Measurements from ENCODE around the gene ERCC8. TPM values are rescaled to one million over a fixed set of nuclear protein-coding genes. Genes with fewer than 3 reads are reported as not detected.

ERCC8 gene
- total and polyA plus RNA-seq, 9 of the 15 experiments (the other 6 are each of a cell fraction or from before 2014, with no cell fraction given): 10.1 to 41.8 (median 24.4) TPM

- no peak for TF ChIP-seq RAD21 (CRISPR knock-in tag; conservative IDR thresholded peaks at IDR 0.05 in 1 of 2, IDR thresholded peaks at IDR 0.05 in 1 of 2)
- TF ChIP-seq L3MBTL2 (IDR thresholded peaks at IDR 0.05): peak; percentile 92
- TF ChIP-seq ZSCAN32 (CRISPR knock-in tag; IDR thresholded peaks at IDR 0.05): no peak
- TF ChIP-seq SNIP1 (IDR thresholded peaks at IDR 0.05; ENCODE audit: low read depth): no peak
- no peak for TF ChIP-seq MCM3 (IDR thresholded peaks at IDR 0.05)
- TF ChIP-seq ETV5 (CRISPR knock-in tag; IDR thresholded peaks at IDR 0.05; ENCODE audit: low read depth): no peak
- TF ChIP-seq MXI1 (IDR thresholded peaks at IDR 0.05; ENCODE audit: low read depth, low read length): no peak
- TF ChIP-seq TRIM25 (IDR thresholded peaks at IDR 0.05; ENCODE audit: borderline replicate concordance): no peak
- no peak for TF ChIP-seq ZKSCAN8 (CRISPR knock-in tag; IDR thresholded peaks at IDR 0.05)
- no peak for TF ChIP-seq ZNF217 (CRISPR knock-in tag; IDR thresholded peaks at IDR 0.05)
- no peak for TF ChIP-seq ELF1 (tag; IDR thresholded peaks at IDR 0.05)
- peak; percentile 54; the same call in 1 of the 2 replicates for TF ChIP-seq POLR2AphosphoS5 (IDR thresholded peaks at IDR 0.05; ENCODE audit: control insufficient read depth, insufficient read depth, low read depth, low read length)
- TF ChIP-seq PHF21A (IDR thresholded peaks at IDR 0.05; ENCODE audit: borderline replicate concordance, low read depth): no peak
- no peak for TF ChIP-seq GTF2E2 (tag; IDR thresholded peaks at IDR 0.05)
- TF ChIP-seq FOS (IDR thresholded peaks at IDR 0.05; ENCODE audit: extremely low read depth, insufficient read length): peak; percentile 76
- no peak for TF ChIP-seq ELK1 (CRISPR knock-in tag; IDR thresholded peaks at IDR 0.05)
- TF ChIP-seq BRD9 (IDR thresholded peaks at IDR 0.05; ENCODE audit: low read depth, partially characterized antibody): no peak
- no peak for TF ChIP-seq PURB (CRISPR knock-in tag; IDR thresholded peaks at IDR 0.05; ENCODE audit: low read depth)
- TF ChIP-seq NR2C2 (CRISPR knock-in tag; IDR thresholded peaks at IDR 0.05): no peak
- TF ChIP-seq NR2C2 (tag; IDR thresholded peaks at IDR 0.05): no peak
- TF ChIP-seq ZNF280B (CRISPR knock-in tag; IDR thresholded peaks at IDR 0.05): no peak
- TF ChIP-seq PYGO2 (tag; IDR thresholded peaks at IDR 0.05): no peak
- TF ChIP-seq ZFPM2 (CRISPR knock-in tag; IDR thresholded peaks at IDR 0.05): no peak
- TF ChIP-seq CEBPB (tag; IDR thresholded peaks at IDR 0.05): no peak
- peak; percentile 60; the same call in 1 of the 2 replicates for TF ChIP-seq DIDO1 (tag; IDR thresholded peaks at IDR 0.05; ENCODE audit: low read depth)
- no peak for TF ChIP-seq TAL1 (IDR thresholded peaks at IDR 0.05)
These were observed at the start of gene ERCC8, which contains the start of gene NDUFAF2 (continued) for GRCh38 chr5:60944904-60945812.

Data from K562 (cell line).